SK-N-SH treated with all-trans-retinoic acid at 6 μM for 48 hours (cell line): ENCODE data around the gene HHATL.

Experiments used
- ATAC-seq: fragments of 200-7000 bp; cut with Tn5 transposase; 3 replicates; pipeline ENCODE4 v1.9.1; 2020; ENCODE audit warnings: mild to moderate bottlenecking, moderate library complexity
- ARNTL ChIP-seq: fragments of 450-650 bp; formaldehyde crosslinking; IDR thresholded peaks from 2 replicates; pipeline ENCODE4 v1.5.0; 2020; ENCODE audit warnings: low read depth, mild to moderate bottlenecking, moderate library complexity, borderline replicate concordance
- BACH2 ChIP-seq: fragments of 250-450 bp; sonication (Bioruptor Pico); IDR thresholded peaks from 2 replicates; pipeline ENCODE4 v1.9.0; 2021; ENCODE audit warnings: mild to moderate bottlenecking, borderline replicate concordance
- CSDC2 ChIP-seq: fragments of 250-450 bp; sonication (Bioruptor Pico); IDR thresholded peaks from 2 replicates; pipeline ENCODE4 v1.5.0; 2020; ENCODE audit warnings: mild to moderate bottlenecking, moderate library complexity
- CSRNP3 ChIP-seq: fragments of 250-450 bp; sonication (Bioruptor Pico); IDR thresholded peaks from 2 replicates; pipeline ENCODE4 v1.5.1; 2021; ENCODE audit warnings: mild to moderate bottlenecking, moderate library complexity
- ESRRG ChIP-seq: fragments of 250-450 bp; sonication (Bioruptor Pico); IDR thresholded peaks from 2 replicates; pipeline ENCODE4 v1.6.1; 2021; ENCODE audit warnings: mild to moderate bottlenecking
- GLIS3 ChIP-seq: fragments of 250-450 bp; sonication (Bioruptor Pico); IDR thresholded peaks from 2 replicates; pipeline ENCODE4 v1.5.0; 2020; ENCODE audit warnings: mild to moderate bottlenecking, moderate library complexity
- ISL1 ChIP-seq: fragments of 250-450 bp; sonication (Bioruptor Pico); IDR thresholded peaks from 2 replicates; pipeline ENCODE4 v2.1.2; 2022; ENCODE audit warnings: mild to moderate bottlenecking, moderate library complexity
- OSR1 ChIP-seq: fragments of 250-450 bp; sonication (Bioruptor Pico); IDR thresholded peaks from 2 replicates; pipeline ENCODE4 v1.8.0; 2022; ENCODE audit warnings: moderate library complexity, mild to moderate bottlenecking, inconsistent platforms
- PPARA ChIP-seq: fragments of 250-450 bp; sonication (Bioruptor Pico); IDR thresholded peaks from 2 replicates; pipeline ENCODE4 v1.5.0; 2020; ENCODE audit warnings: mild to moderate bottlenecking, borderline replicate concordance
- RARB ChIP-seq: fragments of 250-450 bp; sonication (Bioruptor Pico); IDR thresholded peaks from 2 replicates; pipeline ENCODE4 v1.8.0; 2021; ENCODE audit warnings: mild to moderate bottlenecking, moderate library complexity
- SNAI2 ChIP-seq: fragments of 250-450 bp; sonication (Bioruptor Pico); IDR thresholded peaks from 2 replicates; pipeline ENCODE4 v1.5.0; 2020; ENCODE audit warnings: mild to moderate bottlenecking, moderate library complexity
- TCF4 ChIP-seq: fragments of 250-450 bp; sonication (Bioruptor Pico); IDR thresholded peaks from 2 replicates; pipeline ENCODE4 v1.8.0; 2021; ENCODE audit warnings: mild to moderate bottlenecking, moderate library complexity, borderline replicate concordance
- TOX ChIP-seq: fragments of 250-450 bp; sonication (Bioruptor Pico); IDR thresholded peaks from 2 replicates; pipeline ENCODE4 v1.8.0; 2021; ENCODE audit warnings: mild to moderate bottlenecking, moderate library complexity, borderline replicate concordance
- ZC3H10 ChIP-seq: fragments of 250-450 bp; sonication (Bioruptor Pico); IDR thresholded peaks from 2 replicates; pipeline ENCODE4 v1.5.1; 2021; ENCODE audit warnings: mild to moderate bottlenecking, moderate library complexity
- ZFP3 ChIP-seq: fragments of 250-450 bp; sonication (Bioruptor Pico); IDR thresholded peaks from 2 replicates; pipeline ENCODE4 v1.5.0; 2020; ENCODE audit warnings: mild to moderate bottlenecking, moderate library complexity
- ZFP30 ChIP-seq: fragments of 450-650 bp; formaldehyde crosslinking; IDR thresholded peaks from 2 replicates; pipeline ENCODE4 v1.5.0; 2022; ENCODE audit warnings: mild to moderate bottlenecking, moderate library complexity
- ZNF565 ChIP-seq: fragments of 450-650 bp; formaldehyde crosslinking; conservative IDR thresholded peaks from 2 replicates; pipeline ENCODE4 v1.5.0; 2020; ENCODE audit warnings: low read depth, mild to moderate bottlenecking, moderate library complexity
- ZNF70 ChIP-seq: fragments of 450-650 bp; formaldehyde crosslinking; IDR thresholded peaks from 2 replicates; pipeline ENCODE4 v1.5.0; 2020; ENCODE audit warnings: mild to moderate bottlenecking, moderate library complexity
- ZNF8 ChIP-seq: fragments of 450-650 bp; formaldehyde crosslinking; IDR thresholded peaks from 2 replicates; pipeline ENCODE4 v1.5.0; 2020; ENCODE audit warnings: mild to moderate bottlenecking, moderate library complexity
- TF ChIP-seq, protein P1 (sequence below): fragments of 250-450 bp; sonication (Bioruptor Pico); IDR thresholded peaks from 2 replicates; pipeline ENCODE4 v1.8.0; 2021; ENCODE audit warnings: low read depth, mild to moderate bottlenecking, moderate library complexity, borderline replicate concordance
- TF ChIP-seq, protein P2 (sequence below): fragments of 250-450 bp; sonication (Bioruptor Pico); IDR thresholded peaks from 2 replicates; pipeline ENCODE4 v1.5.1; 2020; ENCODE audit warnings: low read depth, mild to moderate bottlenecking, moderate library complexity

Gene HHATL

DNA sequence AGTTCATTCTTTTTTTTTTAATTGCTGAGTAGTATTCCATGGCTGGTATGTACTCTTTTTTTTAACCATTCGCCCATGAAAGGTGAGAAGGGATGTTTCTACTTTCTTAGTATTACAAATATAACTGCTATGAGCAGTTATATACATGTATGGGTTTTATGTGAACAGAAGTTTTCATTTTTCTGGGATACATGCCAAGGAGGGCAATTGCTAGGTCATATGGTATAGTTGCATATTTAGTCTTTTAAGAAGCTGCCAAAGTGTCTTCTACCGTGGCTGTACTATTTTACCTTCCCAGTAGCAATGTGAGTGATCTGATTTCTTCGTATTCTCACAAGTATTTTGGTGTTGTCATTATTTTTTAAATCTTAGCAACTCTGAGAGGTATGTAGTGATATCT is 28.5 kb downstream of the HHATL start:
- no peak for TF ChIP-seq CSDC2
- TF ChIP-seq CSRNP3: no peak
- TF ChIP-seq ISL1: no peak
- no peak for TF ChIP-seq ZFP3 (CRISPR knock-in tag)
- TF ChIP-seq ESRRG: no peak
- TF ChIP-seq ZC3H10 (CRISPR knock-in tag): no peak
- ATAC-seq: no peak

DNA sequence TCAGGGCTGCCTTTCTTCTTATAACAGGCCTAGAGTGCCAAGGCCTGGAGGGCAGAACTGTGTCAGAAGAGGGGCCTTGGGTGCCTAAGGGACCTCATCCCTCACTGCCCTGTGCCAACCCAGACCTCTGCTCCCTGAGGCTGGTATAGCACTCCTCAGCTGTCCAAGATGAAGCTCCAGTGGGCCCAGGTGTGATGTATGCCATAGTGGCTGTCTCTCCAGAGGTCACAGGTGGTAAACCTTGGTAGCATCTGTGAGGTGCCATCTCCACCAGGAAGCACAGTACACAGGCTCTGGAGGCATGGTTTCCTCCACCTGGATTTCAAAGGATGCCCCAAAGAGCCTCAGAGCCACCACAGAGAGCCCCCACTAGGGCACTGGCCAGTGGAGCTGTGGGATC is 29.5 kb downstream of the HHATL start:
- TF ChIP-seq ZC3H10 (CRISPR knock-in tag) (no peak), CSRNP3 (no peak), ESRRG (no peak), CSDC2 (no peak), RARB (CRISPR knock-in tag) (no peak), PPARA (CRISPR knock-in tag) (no peak), GLIS3 (CRISPR knock-in tag) (no peak), ZFP3 (CRISPR knock-in tag) (no peak), TOX (CRISPR knock-in tag) (no peak), OSR1 (CRISPR knock-in tag) (no peak), ZNF8 (CRISPR knock-in tag) (no peak), ZNF565 (CRISPR knock-in tag) (no peak), ZFP30 (CRISPR knock-in tag) (no peak), ZNF70 (CRISPR knock-in tag) (no peak), TCF4 (CRISPR knock-in tag) (no peak), BACH2 (CRISPR knock-in tag) (no peak), SNAI2 (CRISPR knock-in tag) (no peak)
- TF ChIP-seq, protein P1, sequence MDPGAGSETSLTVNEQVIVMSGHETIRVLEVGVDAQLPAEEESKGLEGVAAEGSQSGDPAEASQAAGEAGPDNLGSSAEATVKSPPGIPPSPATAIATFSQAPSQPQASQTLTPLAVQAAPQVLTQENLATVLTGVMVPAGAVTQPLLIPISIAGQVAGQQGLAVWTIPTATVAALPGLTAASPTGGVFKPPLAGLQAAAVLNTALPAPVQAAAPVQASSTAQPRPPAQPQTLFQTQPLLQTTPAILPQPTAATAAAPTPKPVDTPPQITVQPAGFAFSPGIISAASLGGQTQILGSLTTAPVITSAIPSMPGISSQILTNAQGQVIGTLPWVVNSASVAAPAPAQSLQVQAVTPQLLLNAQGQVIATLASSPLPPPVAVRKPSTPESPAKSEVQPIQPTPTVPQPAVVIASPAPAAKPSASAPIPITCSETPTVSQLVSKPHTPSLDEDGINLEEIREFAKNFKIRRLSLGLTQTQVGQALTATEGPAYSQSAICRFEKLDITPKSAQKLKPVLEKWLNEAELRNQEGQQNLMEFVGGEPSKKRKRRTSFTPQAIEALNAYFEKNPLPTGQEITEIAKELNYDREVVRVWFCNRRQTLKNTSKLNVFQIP (CRISPR knock-in tag): no peak
- ATAC-seq: no peak

- ATAC-seq: no peak
- TF ChIP-seq, protein P2, sequence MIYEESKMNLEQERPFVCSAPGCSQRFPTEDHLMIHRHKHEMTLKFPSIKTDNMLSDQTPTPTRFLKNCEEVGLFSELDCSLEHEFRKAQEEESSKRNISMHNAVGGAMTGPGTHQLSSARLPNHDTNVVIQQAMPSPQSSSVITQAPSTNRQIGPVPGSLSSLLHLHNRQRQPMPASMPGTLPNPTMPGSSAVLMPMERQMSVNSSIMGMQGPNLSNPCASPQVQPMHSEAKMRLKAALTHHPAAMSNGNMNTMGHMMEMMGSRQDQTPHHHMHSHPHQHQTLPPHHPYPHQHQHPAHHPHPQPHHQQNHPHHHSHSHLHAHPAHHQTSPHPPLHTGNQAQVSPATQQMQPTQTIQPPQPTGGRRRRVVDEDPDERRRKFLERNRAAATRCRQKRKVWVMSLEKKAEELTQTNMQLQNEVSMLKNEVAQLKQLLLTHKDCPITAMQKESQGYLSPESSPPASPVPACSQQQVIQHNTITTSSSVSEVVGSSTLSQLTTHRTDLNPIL (CRISPR knock-in tag): no peak
- TF ChIP-seq ZC3H10 (CRISPR knock-in tag) (no peak), ZNF8 (CRISPR knock-in tag) (no peak), PPARA (CRISPR knock-in tag) (no peak), ZFP3 (CRISPR knock-in tag) (no peak), ESRRG (no peak)
Measured at GRCh38 chr3:42672515-42672914, 30.1 kb downstream of the HHATL start.

- TF ChIP-seq, protein P1 (CRISPR knock-in tag): no peak
- TF ChIP-seq ARNTL (no peak), BACH2 (CRISPR knock-in tag) (no peak), RARB (CRISPR knock-in tag) (no peak), OSR1 (CRISPR knock-in tag) (no peak), TOX (CRISPR knock-in tag) (no peak), ZFP30 (CRISPR knock-in tag) (no peak), GLIS3 (CRISPR knock-in tag) (no peak), ZFP3 (CRISPR knock-in tag) (no peak), ZNF8 (CRISPR knock-in tag) (no peak), ISL1 (no peak), ZNF565 (CRISPR knock-in tag) (no peak)
- TF ChIP-seq, protein P2 (CRISPR knock-in tag): no peak
- no peak for ATAC-seq
Measured at GRCh38 chr3:42670670-42671069, 31.9 kb downstream of the HHATL start.
